ENCODE results near the gene PDZK1. TPM values are rescaled to one million over a fixed set of nuclear protein-coding genes. Genes with fewer than 3 reads are reported as not detected.
A peak's percentile ranks its signal among the peaks of the same experiment; 100 is the strongest.
"Not testable (repeated sequence)": the region's sequence is repeated elsewhere in the genome, so short reads cannot be mapped to it uniquely, and the experiment has no call there.

The PDZK1 gene
- total and polyA plus RNA-seq, 12 donors, result 1.8 to 7.5 (median 3.4) TPM

DNA sequence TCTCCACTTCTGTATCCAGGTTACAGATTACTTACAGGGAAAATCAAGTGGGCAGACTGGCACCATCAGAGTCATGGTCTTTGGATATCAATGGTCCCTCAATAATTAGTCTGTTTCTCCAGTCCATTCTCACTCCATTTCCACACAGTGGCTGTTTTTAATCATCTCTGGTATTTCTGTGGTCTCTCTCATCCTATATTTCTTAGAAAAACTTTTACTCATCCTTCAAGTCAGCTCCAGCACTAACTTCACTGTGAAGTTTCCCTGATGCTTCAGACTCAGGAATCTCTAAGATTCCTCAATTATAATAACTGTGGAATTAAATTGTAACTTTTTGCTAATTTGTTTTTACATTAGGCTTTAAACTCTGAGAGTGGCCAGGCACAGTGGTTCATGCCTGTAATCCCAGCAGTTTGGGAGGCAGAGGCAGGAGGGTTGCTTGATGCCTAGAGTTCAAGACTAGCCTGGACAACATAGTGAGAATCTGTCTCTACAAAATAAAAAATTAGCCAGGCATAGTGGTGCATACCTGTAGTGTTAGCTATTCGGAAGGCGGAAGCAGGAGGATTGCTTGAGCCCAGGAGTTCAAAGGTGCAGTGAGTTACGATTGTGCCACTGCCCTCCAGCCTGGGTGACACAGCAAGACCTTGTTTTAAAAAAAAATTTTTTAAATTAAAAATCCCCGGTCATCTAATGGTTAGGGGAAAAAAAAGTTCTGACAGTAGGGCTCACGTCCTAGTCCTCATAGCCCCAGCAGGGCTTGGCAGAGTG is 22.7 kb upstream of the PDZK1 start:
- Histone ChIP-seq H3K4me3 (no peak overlapping the region), H3K27ac (no peak overlapping the region), H3K4me1 (replicated peaks in 1 of 2) (peaks cover 4 to 7% of the 10 kb centered on the region in 2 donors), H3K9me3 (replicated peaks in 1 of 3) (no peaks in the 10 kb centered on the region), H3K27me3 (no peaks in the 10 kb centered on the region), H3K36me3 (replicated peaks in 1 of 2) (no peaks in the 10 kb centered on the region)
- TF ChIP-seq POLR2A (IDR thresholded peaks at IDR 0.05), result no peak
- TF ChIP-seq, protein P1, sequence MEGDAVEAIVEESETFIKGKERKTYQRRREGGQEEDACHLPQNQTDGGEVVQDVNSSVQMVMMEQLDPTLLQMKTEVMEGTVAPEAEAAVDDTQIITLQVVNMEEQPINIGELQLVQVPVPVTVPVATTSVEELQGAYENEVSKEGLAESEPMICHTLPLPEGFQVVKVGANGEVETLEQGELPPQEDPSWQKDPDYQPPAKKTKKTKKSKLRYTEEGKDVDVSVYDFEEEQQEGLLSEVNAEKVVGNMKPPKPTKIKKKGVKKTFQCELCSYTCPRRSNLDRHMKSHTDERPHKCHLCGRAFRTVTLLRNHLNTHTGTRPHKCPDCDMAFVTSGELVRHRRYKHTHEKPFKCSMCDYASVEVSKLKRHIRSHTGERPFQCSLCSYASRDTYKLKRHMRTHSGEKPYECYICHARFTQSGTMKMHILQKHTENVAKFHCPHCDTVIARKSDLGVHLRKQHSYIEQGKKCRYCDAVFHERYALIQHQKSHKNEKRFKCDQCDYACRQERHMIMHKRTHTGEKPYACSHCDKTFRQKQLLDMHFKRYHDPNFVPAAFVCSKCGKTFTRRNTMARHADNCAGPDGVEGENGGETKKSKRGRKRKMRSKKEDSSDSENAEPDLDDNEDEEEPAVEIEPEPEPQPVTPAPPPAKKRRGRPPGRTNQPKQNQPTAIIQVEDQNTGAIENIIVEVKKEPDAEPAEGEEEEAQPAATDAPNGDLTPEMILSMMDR (IDR thresholded peaks at IDR 0.05), result no peak
- WGBS, 4 donors, result 86 to 93% (median 91%) methylated on average over 5 of the region's 5 CpGs
- intact Hi-C loops (cut with DNase I), result loop anchor here in 1 of 2 donors (10.0 kb wide), 1 partner anchor 95 kb away; the partner anchor contains the start of genes POLR3C and RNF115
- DNase-seq, result no peak

DNA sequence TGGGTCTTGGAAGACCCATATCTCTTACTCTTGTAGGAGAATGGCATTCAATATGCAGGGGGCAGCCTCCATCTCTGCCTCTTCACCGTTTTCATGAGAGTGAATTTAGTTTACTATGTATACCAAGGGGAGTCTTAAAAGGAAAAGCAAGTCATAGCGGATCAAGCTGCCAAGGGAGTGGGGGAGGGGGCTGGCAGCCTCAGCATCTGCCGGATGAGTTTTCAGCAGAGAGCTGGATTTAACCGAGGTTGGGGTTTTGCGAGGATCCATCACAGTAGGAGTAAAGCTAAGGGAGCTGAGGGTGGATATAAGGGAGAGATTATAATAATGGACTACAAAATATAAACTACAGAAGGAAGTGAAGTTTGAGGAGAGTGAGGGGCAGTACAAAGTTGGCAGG is 22.0 kb upstream of the PDZK1 start:
- Histone ChIP-seq H3K36me3 (replicated peaks in 1 of 2) (no peaks in the 10 kb centered on the region), H3K4me1 (replicated peaks in 1 of 2) (peaks cover 4 to 7% of the 10 kb centered on the region in 2 donors), H3K27me3 (no peaks in the 10 kb centered on the region), H3K9me3 (replicated peaks in 1 of 3) (no peaks in the 10 kb centered on the region), H3K4me3 (no peak overlapping the region), H3K27ac (no peak overlapping the region)
- TF ChIP-seq POLR2A (IDR thresholded peaks at IDR 0.05), result no peak
- intact Hi-C loops (cut with DNase I), result no loop called here
- no peak for DNase-seq
- 64 to 83% (median 73%) methylated on average over 5 of the region's 5 CpGs for WGBS, 4 donors

DNA sequence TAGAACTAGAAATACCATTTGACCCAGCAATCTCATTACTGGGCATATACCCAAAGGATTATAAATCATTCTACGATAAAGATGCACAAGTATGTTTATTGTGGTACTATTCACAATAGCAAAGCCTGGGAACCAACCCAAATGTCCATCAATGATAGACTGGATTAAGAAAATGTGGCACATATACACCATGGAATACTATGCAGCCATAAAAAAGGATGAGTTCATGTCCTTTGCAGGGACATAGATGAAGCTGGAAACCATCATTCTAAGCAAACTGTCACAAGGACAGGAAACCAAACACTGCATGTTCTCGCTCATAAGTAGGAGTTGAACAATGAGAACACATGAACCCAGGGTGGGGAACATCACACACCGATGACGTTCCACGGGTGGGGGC is 19.0 kb upstream of the PDZK1 start:
- H3K36me3 ChIP-seq (replicated peaks in 1 of 2); H3K9me3 ChIP-seq (replicated peaks in 1 of 3); H3K27ac ChIP-seq; intact Hi-C loops (cut with DNase I); H3K27me3 ChIP-seq; H3K4me3 ChIP-seq; DNase-seq: not testable (repeated sequence)
- peaks cover 4 to 12% of the 10 kb centered on the region in 2 donors for H3K4me1 ChIP-seq (replicated peaks in 1 of 2)
- WGBS, 4 donors, result 93 to 97% (median 95%) methylated on average over 5 of the region's 5 CpGs

DNA sequence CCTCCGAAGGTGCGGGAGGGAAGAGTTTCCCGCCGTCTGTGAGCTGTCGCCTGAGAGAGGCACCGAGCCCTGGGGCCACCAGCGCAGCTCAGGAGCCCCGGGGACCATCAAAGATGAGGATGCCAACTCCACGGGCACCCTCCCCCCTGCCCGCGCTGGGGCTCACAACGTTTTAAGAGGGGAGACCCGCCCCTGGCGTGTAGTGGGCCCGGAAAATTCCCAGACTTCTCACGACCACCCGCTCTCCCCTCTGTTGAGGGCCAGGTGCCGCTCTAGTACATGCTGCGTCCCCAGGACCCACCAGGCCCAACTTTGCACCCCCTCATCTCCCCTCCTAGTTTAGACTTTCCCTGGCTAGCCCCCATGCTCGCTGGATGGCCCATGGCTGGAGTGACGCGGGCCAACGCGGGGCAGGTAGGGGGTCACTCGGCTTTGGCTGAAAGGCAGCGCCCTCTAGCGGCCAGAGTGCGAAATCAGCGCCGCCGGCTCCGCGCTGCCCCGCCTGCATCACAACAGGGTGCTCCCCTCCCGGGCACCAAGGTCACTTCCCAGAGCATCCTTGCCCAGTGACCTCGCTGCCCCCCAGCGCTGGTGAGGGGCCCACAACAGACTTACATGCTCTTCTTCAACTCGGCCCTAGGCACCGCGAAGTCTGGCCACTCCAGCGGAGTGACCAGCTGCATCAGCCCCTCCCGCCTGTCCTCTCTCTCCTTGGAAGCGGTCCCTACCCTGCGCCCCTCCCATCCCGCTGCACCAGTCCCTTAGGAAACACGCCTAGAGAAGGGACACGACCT is 13.9 kb upstream of the PDZK1 start:
- 4 to 15% (median 14%) methylated on average over 23 to 47 of the region's 47 CpGs for WGBS, 4 donors

DNA sequence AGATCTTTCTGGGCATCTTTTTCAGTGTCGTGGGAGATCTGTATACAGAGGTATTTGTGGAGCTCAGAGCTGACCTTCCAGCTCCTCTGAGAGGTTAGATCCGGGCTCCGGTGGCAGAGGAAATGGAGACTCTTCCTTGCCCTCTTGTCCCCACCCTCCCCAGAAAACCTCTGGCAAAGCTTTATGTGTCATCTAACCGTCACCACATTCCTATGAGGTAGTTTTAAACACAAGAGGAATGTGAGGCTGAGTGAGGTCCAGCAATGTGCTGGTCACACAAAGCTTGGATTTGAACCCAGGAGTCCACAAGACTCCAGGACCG is 13.3 kb upstream of the PDZK1 start:
- no peak overlapping the region for H3K27ac ChIP-seq
- H3K4me1 ChIP-seq (replicated peaks in 1 of 2), result peaks cover 0 to 11% of the 10 kb centered on the region in 2 donors
- no peak for TF ChIP-seq POLR2A (IDR thresholded peaks at IDR 0.05)
- TF ChIP-seq, protein P1 (IDR thresholded peaks at IDR 0.05), result no peak
- no peak for DNase-seq
- 44 to 53% (median 52%) methylated on average over 4 to 5 of the region's 5 CpGs for WGBS, 4 donors
- H3K9me3 ChIP-seq (replicated peaks in 1 of 3), result no peaks in the 10 kb centered on the region
- intact Hi-C loops (cut with DNase I), result no loop called here
- H3K36me3 ChIP-seq (replicated peaks in 1 of 2), result no peaks in the 10 kb centered on the region
- no peaks in the 10 kb centered on the region for H3K27me3 ChIP-seq
- H3K4me3 ChIP-seq, result no peak overlapping the region

More for the DNA sequence above, 13.9 kb upstream of the PDZK1 start:
- H3K4me1 ChIP-seq (replicated peaks in 1 of 2), result peaks cover 0 to 11% of the 10 kb centered on the region in 2 donors
- no peaks in the 10 kb centered on the region for H3K9me3 ChIP-seq (replicated peaks in 1 of 3)
- H3K27ac ChIP-seq, result no peak overlapping the region
- peak overlapping the region in 1 of 4 donors; percentile 47 for H3K4me3 ChIP-seq
- no peaks in the 10 kb centered on the region for H3K27me3 ChIP-seq
- intact Hi-C loops (cut with DNase I), result no loop called here
- peak; percentile 52 to 84 (median 76) for DNase-seq
- H3K36me3 ChIP-seq (replicated peaks in 1 of 2), result no peaks in the 10 kb centered on the region
- no peak for TF ChIP-seq POLR2A (IDR thresholded peaks at IDR 0.05)
- TF ChIP-seq, protein P1 (IDR thresholded peaks at IDR 0.05), result peak; percentile 75 to 97 (median 90)
